Fibroblast of lung (primary cell): ENCODE measurements around the gene MTCH1. TPM values are rescaled to one million over a fixed set of nuclear protein-coding genes. Genes with fewer than 3 reads are reported as not detected.
A peak's percentile ranks its signal among the peaks of the same experiment; 100 is the strongest.

Experiments
- DNase-seq, 2 donors: peaks; one replicate each; pipeline versions ENCODE4 v3.0.0 to v3.0.0-alpha.2; 2010; ENCODE audit warnings: low read depth in 2 of 2
- H2AFZ ChIP-seq: 2 replicates; pipeline ENCODE4 v1.5.1; 2012; ENCODE audit warnings: low read length, control low read depth, inconsistent platforms
- H3K27ac ChIP-seq: 2 replicates; pipeline ENCODE4 v1.5.1; 2011; ENCODE audit warnings: low read length, control low read depth; ENCODE audit not compliant: insufficient read depth
- H3K27me3 ChIP-seq: 2 replicates; pipeline ENCODE4 v1.5.1; 2011; ENCODE audit warnings: mild to moderate bottlenecking, low read length; ENCODE audit not compliant: control insufficient read depth, insufficient read depth
- H3K36me3 ChIP-seq: 2 replicates; pipeline ENCODE4 v1.5.1; 2011; ENCODE audit warnings: low read length; ENCODE audit not compliant: control insufficient read depth, insufficient read depth
- H3K4me1 ChIP-seq: 2 replicates; pipeline ENCODE4 v1.5.1; 2011; ENCODE audit warnings: low read length; ENCODE audit not compliant: control insufficient read depth, insufficient read depth; ENCODE audit errors: extremely low read depth
- H3K4me2 ChIP-seq: 2 replicates; pipeline ENCODE4 v1.5.1; 2011; ENCODE audit warnings: low read length, control low read depth; ENCODE audit not compliant: insufficient read depth; ENCODE audit errors: extremely low read depth
- H3K4me3 ChIP-seq, 4 experiments: fragments of 200-600 bp in 1 of 4; sonication (generic) in 1 of 4; replicated peaks in 1 of 4; 2 replicates each; pipeline ENCODE4 v1.5.1; 2011 to 2016; ENCODE audit warnings: low read length in 4 of 4, low read depth in 3 of 4, mild to moderate bottlenecking in 3 of 4, control low read depth in 2 of 4, inconsistent platforms in 1 of 4, mixed read lengths in 1 of 4; ENCODE audit not compliant: insufficient read depth in 1 of 4; ENCODE audit errors: control extremely low read depth in 1 of 4
- H3K79me2 ChIP-seq: 2 replicates; pipeline ENCODE4 v1.5.1; 2012; ENCODE audit warnings: mild to moderate bottlenecking, low read length, inconsistent platforms; ENCODE audit not compliant: control insufficient read depth, insufficient read depth
- H3K9ac ChIP-seq: 2 replicates; pipeline ENCODE4 v1.5.1; 2011; ENCODE audit warnings: mild to moderate bottlenecking, low read length, control low read depth; ENCODE audit not compliant: insufficient read depth
- H3K9me3 ChIP-seq: 2 replicates; pipeline ENCODE4 v1.5.1; 2012; ENCODE audit warnings: low read depth, low read length; ENCODE audit not compliant: control insufficient read depth, insufficient read depth
- H4K20me1 ChIP-seq: 2 replicates; pipeline ENCODE4 v1.5.1; 2011; ENCODE audit warnings: low read length; ENCODE audit not compliant: control insufficient read depth, insufficient read depth; ENCODE audit errors: extremely low read depth
- CTCF ChIP-seq, 2 donors: IDR thresholded peaks in 1 of 2; conservative IDR thresholded peaks in 1 of 2; 1 replicate in 1 of 2; 2 replicates in 1 of 2; pipeline ENCODE4 v1.5.1; 2011 to 2012; ENCODE audit warnings: low read length in 2 of 2, control low read depth in 1 of 2, inconsistent platforms in 1 of 2, low read depth in 1 of 2, mild to moderate bottlenecking in 1 of 2
- EZH2 ChIP-seq: IDR thresholded peaks from 2 replicates; pipeline ENCODE4 v1.5.1; 2012; ENCODE audit warnings: low read length, control low read depth, mild to moderate bottlenecking; ENCODE audit errors: missing control alignments
- polyA plus RNA-seq, 2 donors: library from polyadenylated mRNA; depleted of rRNA in 1 of 2; stranded (reverse) in 1 of 2; unstranded in 1 of 2; fragments of >200 nt; gene quantifications; 2 replicates each; pipeline ENCODE4 v1.2.1, GENCODE V29; 2011 to 2012; ENCODE audit warnings: missing spikeins in 1 of 2
- total RNA-seq: library from RNA; depleted of rRNA; stranded (reverse); fragments of >200 nt; gene quantifications from 2 replicates; pipeline ENCODE4 v1.2.1, GENCODE V29; 2014

MTCH1 gene
- total and polyA plus RNA-seq, 2 donors (not counting 1 experiment from before 2014, with no cell fraction given) = 131 to 222 TPM

GRCh38 chr6:37029249-37029971, 43.4 kb upstream of the MTCH1 start:
- Histone ChIP-seq H3K9me3 (no peaks in the 10 kb centered on the region), H3K4me3 (no peak overlapping the region), H2AFZ (no peak overlapping the region), H3K36me3 (no peaks in the 10 kb centered on the region), H3K27me3 (no peaks in the 10 kb centered on the region), H3K4me1 (no peaks in the 10 kb centered on the region), H4K20me1 (no peaks in the 10 kb centered on the region), H3K4me2 (no peak overlapping the region), H3K9ac (no peak overlapping the region), H3K27ac (no peak overlapping the region), H3K79me2 (no peaks in the 10 kb centered on the region)
- DNase-seq = peak; percentile 82 to 84
- TF ChIP-seq EZH2 (no peak), CTCF (conservative IDR thresholded peaks at IDR 0.05 in 1 of 2, IDR thresholded peaks at IDR 0.05 in 1 of 2; ENCODE audit: low read depth in 1 of 2, low read length in 2 of 2) (peak; percentile 60 to 77)

GRCh38 chr6:37027811-37028469, 41.9 kb upstream of the MTCH1 start:
- Histone ChIP-seq H3K27me3 (no peaks in the 10 kb centered on the region), H4K20me1 (no peaks in the 10 kb centered on the region), H3K4me2 (no peak overlapping the region), H3K79me2 (no peaks in the 10 kb centered on the region), H3K4me1 (no peaks in the 10 kb centered on the region), H3K4me3 (no peak overlapping the region), H3K36me3 (no peaks in the 10 kb centered on the region), H3K9ac (no peak overlapping the region), H2AFZ (no peak overlapping the region), H3K27ac (no peak overlapping the region), H3K9me3 (no peaks in the 10 kb centered on the region)
- TF ChIP-seq CTCF (conservative IDR thresholded peaks at IDR 0.05 in 1 of 2, IDR thresholded peaks at IDR 0.05 in 1 of 2; ENCODE audit: low read depth in 1 of 2, low read length in 2 of 2) = no peak
- no peak for TF ChIP-seq EZH2
- DNase-seq = no peak

- no peaks in the 10 kb centered on the region for H4K20me1 ChIP-seq
- H3K4me3 ChIP-seq = no peak overlapping the region
- H3K79me2 ChIP-seq = no peaks in the 10 kb centered on the region
- no peak overlapping the region for H3K9ac ChIP-seq
- no peaks in the 10 kb centered on the region for H3K9me3 ChIP-seq
- no peak for TF ChIP-seq EZH2
- TF ChIP-seq CTCF (conservative IDR thresholded peaks at IDR 0.05 in 1 of 2, IDR thresholded peaks at IDR 0.05 in 1 of 2; ENCODE audit: low read depth in 1 of 2, low read length in 2 of 2) = no peak
- DNase-seq = no peak
- no peaks in the 10 kb centered on the region for H3K27me3 ChIP-seq
- H3K27ac ChIP-seq = no peak overlapping the region
- H3K36me3 ChIP-seq = no peaks in the 10 kb centered on the region
- no peak overlapping the region for H3K4me2 ChIP-seq
- no peak overlapping the region for H2AFZ ChIP-seq
- H3K4me1 ChIP-seq = no peaks in the 10 kb centered on the region
Observed at GRCh38 chr6:37027036-37027720, 41.2 kb upstream of the MTCH1 start.
